ENCODE measurements around the gene SOX10. TPM values are rescaled to one million over a fixed set of nuclear protein-coding genes. Genes with fewer than 3 reads are reported as not detected.

Gene SOX10
- total RNA-seq, 2 experiments from 2014 or later, result not detected

DNA sequence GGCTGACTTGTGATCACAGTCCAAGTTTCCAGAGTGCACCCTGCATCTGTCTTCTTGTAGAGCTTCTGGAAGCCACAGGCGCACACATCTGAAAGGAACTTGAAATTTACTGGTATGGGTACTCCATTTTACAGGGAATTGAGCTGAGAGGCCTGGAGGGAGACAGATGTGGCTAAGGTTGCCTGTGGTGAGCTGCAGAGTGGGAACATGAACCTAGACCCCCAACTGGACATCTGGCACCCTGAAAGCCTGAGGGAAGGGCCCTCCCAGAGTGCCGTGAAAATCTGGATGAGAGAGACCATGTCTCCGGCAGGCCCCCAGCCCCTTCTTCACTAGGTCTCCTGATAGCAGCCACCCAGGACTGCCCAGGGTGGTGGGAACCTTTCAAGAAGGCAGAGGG is 22.6 kb upstream of the SOX10 start:
- no peak for DNase-seq
- no peaks in the 10 kb centered on the region for H3K27me3 Mint-ChIP-seq
- ChIA-PET POLR2A (no interaction called here), CTCF (interaction anchor here (1.1 kb wide), 1 partner anchor 17 kb away, joined by 4 read pairs; no protein-coding TSS in a partner anchor)
- no peaks in the 10 kb centered on the region for H3K36me3 Mint-ChIP-seq (ENCODE audit: low read depth)
- peaks cover 7% of the 10 kb centered on the region for H3K4me1 Mint-ChIP-seq
- H3K27ac Mint-ChIP-seq, result no peak overlapping the region
- no peak overlapping the region for H3K4me3 Mint-ChIP-seq
- no peaks in the 10 kb centered on the region for H3K9me3 Mint-ChIP-seq

DNA sequence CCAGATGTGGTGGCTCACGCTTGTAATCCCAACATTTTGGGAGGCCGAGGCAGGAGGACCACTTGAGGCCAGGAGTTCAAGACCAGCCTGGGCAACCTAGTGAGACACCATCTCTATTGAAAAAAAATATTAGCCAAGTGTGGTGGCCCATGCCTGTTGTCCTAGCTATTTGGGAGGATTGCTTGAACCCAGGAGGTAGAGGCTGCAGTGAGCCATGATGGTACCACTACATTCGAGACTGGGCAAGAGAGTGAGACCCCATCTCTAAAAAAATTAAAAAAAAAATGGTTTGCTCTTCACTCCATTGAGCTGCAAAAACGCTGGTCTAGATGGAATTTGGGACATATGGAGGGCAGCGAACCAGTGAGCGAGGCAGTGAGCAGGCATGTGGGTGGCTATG is 21.6 kb upstream of the SOX10 start:
- ChIA-PET POLR2A (no interaction called here), CTCF (interaction anchor here (1.1 kb wide), 1 partner anchor 16 kb away, joined by 4 read pairs; no protein-coding TSS in a partner anchor)
- Mint-ChIP-seq H3K9me3 (no peaks in the 10 kb centered on the region), H3K36me3 (ENCODE audit: low read depth) (no peaks in the 10 kb centered on the region), H3K4me3 (no peak overlapping the region), H3K27ac (no peak overlapping the region), H3K27me3 (no peaks in the 10 kb centered on the region), H3K4me1 (peaks cover 7% of the 10 kb centered on the region)
- no peak for DNase-seq

DNA sequence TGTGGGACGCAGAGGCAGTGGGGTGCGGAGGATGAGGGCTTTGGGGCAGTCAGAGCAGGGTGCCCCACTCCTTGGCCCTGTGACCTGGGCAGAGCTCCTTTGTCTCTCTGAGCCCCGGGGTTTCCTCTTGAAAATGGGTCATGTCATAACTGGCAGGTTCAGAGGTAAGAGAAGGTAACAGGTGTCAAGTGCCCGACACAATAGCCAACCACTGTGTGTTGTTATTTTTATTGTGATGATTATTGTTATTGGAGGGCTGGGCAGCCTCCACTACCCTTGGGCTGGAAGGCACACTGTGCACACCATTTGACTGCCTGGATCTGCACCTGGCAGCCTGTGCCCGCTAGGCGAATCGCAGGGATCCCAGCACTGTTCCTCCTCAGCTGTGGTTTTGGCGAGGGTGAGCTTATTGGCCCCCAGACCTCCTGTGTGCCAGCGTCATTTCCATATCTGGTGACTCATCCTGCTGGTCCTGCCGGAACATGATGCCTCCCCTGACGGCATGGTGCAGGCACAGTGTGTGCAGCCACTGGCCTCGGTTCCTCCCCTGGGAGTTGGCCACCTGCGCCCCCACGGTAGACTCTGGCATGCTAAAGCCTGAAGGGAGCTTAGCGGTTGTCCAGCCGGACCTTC is 15.4 kb upstream of the SOX10 start:
- ChIA-PET CTCF (interaction anchor here (0.6 kb wide), 1 partner anchor 172 kb away, joined by 3 read pairs; no protein-coding TSS in a partner anchor), POLR2A (no interaction called here)
- H3K9me3 Mint-ChIP-seq, result no peaks in the 10 kb centered on the region
- no peaks in the 10 kb centered on the region for H3K36me3 Mint-ChIP-seq (ENCODE audit: low read depth)
- DNase-seq, result no peak
- H3K4me1 Mint-ChIP-seq, result no peaks in the 10 kb centered on the region
- H3K4me3 Mint-ChIP-seq, result no peak overlapping the region
- H3K27me3 Mint-ChIP-seq, result no peaks in the 10 kb centered on the region
- H3K27ac Mint-ChIP-seq, result no peak overlapping the region

DNA sequence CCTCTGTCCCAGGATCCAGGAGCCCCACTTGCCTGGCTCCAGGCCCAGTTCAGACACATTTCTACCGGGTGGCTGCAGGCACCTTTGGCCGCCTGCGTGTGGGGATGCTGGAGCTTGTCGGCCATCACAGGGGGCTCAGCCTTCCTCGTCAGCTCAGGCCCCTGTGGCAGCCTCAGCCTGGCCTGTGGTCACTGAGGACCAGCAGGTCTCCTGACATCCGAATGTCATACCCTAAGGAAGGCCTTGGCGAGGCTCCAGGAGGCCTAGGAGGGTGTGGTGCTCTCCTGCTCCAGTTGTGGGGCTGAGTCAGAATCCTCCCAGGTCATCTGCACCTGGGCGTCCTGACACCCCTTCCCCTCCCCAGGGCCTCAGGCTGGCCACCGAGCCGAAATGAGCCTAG is 14.9 kb upstream of the SOX10 start:
- Mint-ChIP-seq H3K4me3 (no peak overlapping the region), H3K27me3 (no peaks in the 10 kb centered on the region), H3K4me1 (no peaks in the 10 kb centered on the region), H3K9me3 (no peaks in the 10 kb centered on the region), H3K36me3 (ENCODE audit: low read depth) (no peaks in the 10 kb centered on the region), H3K27ac (no peak overlapping the region)
- no peak for DNase-seq
- POLR2A ChIA-PET, result no interaction called here
- CTCF ChIA-PET, result no interaction called here

DNA sequence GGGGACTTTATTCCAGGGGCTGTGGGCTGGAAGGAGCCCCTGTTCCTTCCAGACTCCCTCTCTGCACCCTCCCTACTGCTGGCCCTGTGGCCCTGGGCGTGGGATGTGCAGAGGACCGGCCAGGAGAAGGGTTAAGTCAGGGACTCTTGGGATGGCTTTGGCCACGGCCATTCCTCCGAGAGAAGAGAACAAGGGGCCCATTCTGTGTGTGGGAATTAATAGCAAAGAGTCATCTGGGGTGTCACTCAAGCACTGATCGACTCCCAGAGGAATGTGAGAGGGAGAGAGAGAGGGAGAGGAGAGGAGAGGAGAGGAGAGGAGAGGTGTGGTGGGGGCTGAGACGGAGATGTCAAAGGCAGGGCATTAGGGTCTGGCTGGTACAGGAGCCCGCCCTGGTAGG is 14.2 kb upstream of the SOX10 start:
- Mint-ChIP-seq H3K4me1 (no peaks in the 10 kb centered on the region), H3K9me3 (no peaks in the 10 kb centered on the region), H3K4me3 (no peak overlapping the region), H3K36me3 (ENCODE audit: low read depth) (no peaks in the 10 kb centered on the region), H3K27me3 (no peaks in the 10 kb centered on the region), H3K27ac (no peak overlapping the region)
- ChIA-PET POLR2A (no interaction called here), CTCF (no interaction called here)
- DNase-seq, result no peak

DNA sequence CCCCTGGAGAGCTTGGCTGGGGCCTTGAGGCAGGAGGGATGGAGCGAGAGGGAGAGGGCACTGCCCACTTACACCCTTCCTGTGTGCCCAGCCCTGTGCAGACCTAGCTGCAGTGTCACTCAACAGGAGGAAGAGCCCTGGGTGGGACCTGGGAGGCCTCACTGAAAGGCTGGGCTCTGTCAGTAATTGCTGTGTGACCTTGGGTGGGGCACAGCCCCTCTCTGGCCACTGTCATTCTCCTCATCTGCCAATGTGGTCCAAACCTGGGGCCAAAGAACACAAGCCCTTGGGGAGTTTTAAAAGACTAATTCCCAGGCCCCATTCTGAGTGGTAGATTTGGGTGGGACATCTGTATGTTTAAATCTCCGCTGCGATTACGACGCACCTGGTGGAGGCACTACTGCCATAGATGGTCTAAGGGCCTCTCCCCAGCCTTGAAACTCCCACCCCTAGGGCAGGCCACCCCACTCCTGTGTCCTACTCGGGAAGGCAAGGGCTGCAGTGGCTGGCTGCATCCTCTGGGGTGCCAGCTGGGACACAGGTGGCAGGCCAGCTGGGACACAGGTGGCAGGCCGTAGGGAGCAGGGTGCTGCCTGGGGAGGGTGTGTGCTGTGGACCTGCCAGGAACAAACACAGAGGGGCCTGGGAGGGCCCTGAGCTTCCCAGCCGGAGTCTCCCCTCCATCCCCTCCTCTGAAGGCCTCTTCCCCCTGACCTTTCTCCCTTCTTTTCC is 12.3 kb upstream of the SOX10 start:
- ChIA-PET POLR2A (no interaction called here), CTCF (interaction anchor here (0.8 kb wide), 1 partner anchor 405 kb away, joined by 3 read pairs; no protein-coding TSS in a partner anchor)
- Mint-ChIP-seq H3K27ac (no peak overlapping the region), H3K9me3 (no peaks in the 10 kb centered on the region), H3K36me3 (ENCODE audit: low read depth) (no peaks in the 10 kb centered on the region), H3K4me3 (no peak overlapping the region), H3K4me1 (no peaks in the 10 kb centered on the region), H3K27me3 (no peaks in the 10 kb centered on the region)
- DNase-seq, result no peak

DNA sequence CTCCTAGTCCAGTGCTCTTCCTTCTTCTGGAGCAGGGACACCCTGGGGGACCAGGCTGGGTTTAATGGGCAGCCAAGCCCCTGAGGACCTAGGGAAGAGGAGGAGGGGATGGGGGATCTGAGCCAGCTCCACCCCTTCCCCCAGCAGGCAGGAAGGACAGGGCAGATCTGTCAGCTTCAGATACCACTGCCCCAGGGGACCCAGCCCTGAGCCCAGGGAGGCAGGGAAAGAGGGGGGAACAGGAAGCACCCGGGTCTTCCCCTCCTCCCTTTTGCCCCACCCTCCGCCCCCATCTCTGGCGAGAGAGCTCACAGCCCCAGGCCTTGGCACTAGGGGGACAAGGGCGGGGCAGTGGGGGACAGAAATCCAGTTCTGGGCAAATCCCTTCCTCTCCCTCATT is 11.7 kb upstream of the SOX10 start:
- no peaks in the 10 kb centered on the region for H3K4me1 Mint-ChIP-seq
- ChIA-PET CTCF (interaction anchor here (0.8 to 1.0 kb wide), 2 partner anchors 354 to 406 kb away, joined by 3 read pairs; no protein-coding TSS in a partner anchor), POLR2A (interaction anchor here (0.6 kb wide), 1 partner anchor 12 kb away, joined by 3 read pairs; no protein-coding TSS in a partner anchor)
- DNase-seq, result no peak
- no peak overlapping the region for H3K27ac Mint-ChIP-seq
- H3K4me3 Mint-ChIP-seq, result no peak overlapping the region
- no peaks in the 10 kb centered on the region for H3K9me3 Mint-ChIP-seq
- H3K36me3 Mint-ChIP-seq (ENCODE audit: low read depth), result no peaks in the 10 kb centered on the region
- no peaks in the 10 kb centered on the region for H3K27me3 Mint-ChIP-seq

DNA sequence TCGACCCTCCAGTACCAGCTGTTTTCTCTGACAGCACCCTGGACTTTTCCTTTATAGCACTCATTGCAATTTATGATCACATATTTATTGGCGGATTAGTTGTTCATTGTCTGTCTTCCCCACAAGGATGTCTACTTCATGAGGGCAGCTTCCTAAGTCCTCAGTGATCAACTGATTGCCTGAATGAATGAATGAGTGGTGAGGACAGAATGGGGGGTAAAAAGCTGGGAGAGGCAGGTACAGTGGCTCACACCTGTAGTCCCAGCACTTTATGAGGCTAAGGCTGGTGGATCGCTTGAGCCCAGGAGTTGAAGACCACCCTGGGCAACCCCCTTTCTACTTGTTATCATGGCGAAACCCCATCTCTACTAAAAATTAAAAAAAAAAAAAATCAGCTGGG is 11.1 kb upstream of the SOX10 start:
- POLR2A ChIA-PET, result interaction anchor here (0.6 kb wide), 1 partner anchor 12 kb away, joined by 3 read pairs; no protein-coding TSS in a partner anchor
- no peak for DNase-seq
- no peak overlapping the region for H3K4me3 Mint-ChIP-seq
- CTCF ChIA-PET, result interaction anchor here (0.9 to 1.7 kb wide), 4 partner anchors 9 to 355 kb away, joined by 3 to 4 read pairs (median 4); no protein-coding TSS in a partner anchor
- no peaks in the 10 kb centered on the region for H3K9me3 Mint-ChIP-seq
- H3K27ac Mint-ChIP-seq, result no peak overlapping the region
- H3K4me1 Mint-ChIP-seq, result no peaks in the 10 kb centered on the region
- no peaks in the 10 kb centered on the region for H3K36me3 Mint-ChIP-seq (ENCODE audit: low read depth)
- no peaks in the 10 kb centered on the region for H3K27me3 Mint-ChIP-seq

DNA sequence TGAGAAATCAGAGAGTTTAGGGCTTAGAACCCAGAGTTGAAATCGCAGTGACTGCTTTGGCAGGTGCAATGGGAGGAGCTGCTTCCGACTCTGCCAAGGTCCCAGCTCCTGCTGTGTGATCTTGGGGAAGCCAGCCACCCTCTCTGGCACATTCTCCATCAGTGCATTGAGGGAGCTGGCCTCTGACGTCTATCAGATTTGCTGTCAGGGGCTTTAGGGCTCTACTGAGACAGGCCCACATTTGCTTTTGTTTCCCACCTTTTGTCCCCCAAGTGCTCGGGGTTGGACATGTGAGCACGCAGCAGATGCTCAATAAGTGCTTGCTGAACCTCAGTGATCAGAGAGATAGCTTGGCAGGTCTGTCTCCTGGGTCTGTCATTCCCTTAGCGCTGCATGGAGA is 10.6 kb upstream of the SOX10 start:
- ChIA-PET CTCF (interaction anchor here (0.9 to 1.7 kb wide), 4 partner anchors 9 to 355 kb away, joined by 3 to 4 read pairs (median 4); no protein-coding TSS in a partner anchor), POLR2A (no interaction called here)
- no peaks in the 10 kb centered on the region for H3K9me3 Mint-ChIP-seq
- H3K27ac Mint-ChIP-seq, result no peak overlapping the region
- H3K4me3 Mint-ChIP-seq, result no peak overlapping the region
- H3K36me3 Mint-ChIP-seq (ENCODE audit: low read depth), result no peaks in the 10 kb centered on the region
- no peak for DNase-seq
- H3K27me3 Mint-ChIP-seq, result no peaks in the 10 kb centered on the region
- H3K4me1 Mint-ChIP-seq, result no peaks in the 10 kb centered on the region

DNA sequence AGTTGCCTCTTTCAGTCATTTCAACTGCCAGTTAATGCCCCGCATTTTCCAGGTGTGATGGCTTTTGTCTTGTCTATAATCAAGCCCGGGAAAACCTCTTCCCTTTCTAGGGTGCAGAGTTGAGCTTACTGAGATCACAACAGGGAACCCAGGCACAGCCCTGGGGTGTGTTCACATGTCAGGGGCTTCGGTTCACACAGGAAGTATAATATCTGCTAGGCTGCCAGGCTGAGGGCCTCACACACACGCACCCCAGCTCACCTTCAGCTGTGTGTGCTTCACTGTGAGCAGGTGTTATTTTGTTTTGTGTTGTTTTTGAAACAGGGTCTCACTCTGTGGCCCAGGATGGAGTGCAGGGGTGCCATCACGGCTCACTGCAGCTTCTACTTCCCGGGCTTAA is 9.7 kb upstream of the SOX10 start:
- POLR2A ChIA-PET, result no interaction called here
- no peaks in the 10 kb centered on the region for H3K36me3 Mint-ChIP-seq (ENCODE audit: low read depth)
- no peaks in the 10 kb centered on the region for H3K27me3 Mint-ChIP-seq
- no peak overlapping the region for H3K4me3 Mint-ChIP-seq
- no peak overlapping the region for H3K27ac Mint-ChIP-seq
- no peak for DNase-seq
- CTCF ChIA-PET, result interaction anchor here (1.4 to 1.7 kb wide), 2 partner anchors 10 to 177 kb away, joined by 3 to 4 read pairs; no protein-coding TSS in a partner anchor
- no peaks in the 10 kb centered on the region for H3K4me1 Mint-ChIP-seq
- no peaks in the 10 kb centered on the region for H3K9me3 Mint-ChIP-seq

DNA sequence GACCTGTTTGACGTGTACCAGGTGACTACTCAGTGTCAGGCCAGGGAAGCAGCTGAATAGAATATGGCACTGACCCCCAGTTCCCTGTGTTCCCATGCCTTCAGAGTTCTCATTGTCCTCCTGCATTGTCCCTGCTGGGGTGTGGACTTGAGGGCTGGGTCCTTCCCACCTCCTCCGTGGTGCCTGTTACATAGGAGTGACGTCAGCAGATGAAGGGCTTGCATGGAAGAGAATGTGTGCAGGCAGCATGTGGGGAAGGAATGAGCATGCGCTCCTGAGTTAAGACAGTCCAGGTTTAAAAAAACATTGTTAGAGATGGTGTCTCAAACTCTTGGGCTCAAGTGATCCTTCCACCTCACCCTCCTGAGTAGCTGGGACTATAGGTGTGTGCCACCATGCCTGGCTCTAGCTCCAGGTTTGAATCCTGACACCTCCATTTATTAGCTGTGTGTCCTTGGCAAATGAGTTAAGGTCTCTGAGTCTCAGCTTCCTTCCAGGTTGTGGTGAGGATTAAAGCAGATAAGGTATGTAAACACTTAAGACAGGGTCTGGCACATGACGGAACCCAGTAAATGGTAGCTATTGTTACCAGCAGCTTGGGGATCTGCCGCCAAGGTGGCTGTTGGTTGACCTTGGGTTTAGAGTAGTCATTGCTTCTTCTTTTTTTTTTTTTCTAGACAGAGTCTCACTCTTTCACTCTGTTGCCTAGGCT is 7.5 kb upstream of the SOX10 start:
- POLR2A ChIA-PET, result no interaction called here
- no peaks in the 10 kb centered on the region for H3K36me3 Mint-ChIP-seq (ENCODE audit: low read depth)
- no peaks in the 10 kb centered on the region for H3K4me1 Mint-ChIP-seq
- H3K4me3 Mint-ChIP-seq, result no peak overlapping the region
- no peaks in the 10 kb centered on the region for H3K9me3 Mint-ChIP-seq
- no peak overlapping the region for H3K27ac Mint-ChIP-seq
- CTCF ChIA-PET, result interaction anchor here (0.6 to 1.4 kb wide), 2 partner anchors 26 to 37 kb away, joined by 4 read pairs; no protein-coding TSS in a partner anchor
- no peak for DNase-seq
- no peaks in the 10 kb centered on the region for H3K27me3 Mint-ChIP-seq

DNA sequence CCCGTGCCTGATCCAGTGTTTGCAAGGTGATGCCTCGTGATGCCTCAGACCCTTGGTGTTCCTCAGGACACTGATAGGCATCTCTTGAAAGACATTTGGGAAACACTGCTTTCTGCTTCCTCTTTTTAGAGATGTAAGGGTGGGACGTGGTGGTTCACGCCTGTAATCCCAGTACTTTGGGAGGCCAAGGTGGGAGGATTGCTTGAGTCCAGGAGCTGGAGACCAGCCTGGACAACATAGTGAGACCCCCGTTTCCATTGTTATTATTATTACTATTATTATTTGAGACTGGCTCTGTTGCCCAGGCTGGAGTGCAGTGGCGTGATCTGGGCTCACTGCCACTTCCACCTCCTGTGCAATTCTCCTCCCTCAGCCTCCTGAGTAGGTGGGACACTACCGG is 6.5 kb upstream of the SOX10 start:
- no peak for DNase-seq
- ChIA-PET POLR2A (no interaction called here), CTCF (interaction anchor here (1.6 kb wide), 1 partner anchor 15 kb away, joined by 4 read pairs; no protein-coding TSS in a partner anchor)
- Mint-ChIP-seq H3K4me1 (no peaks in the 10 kb centered on the region), H3K27me3 (no peaks in the 10 kb centered on the region), H3K4me3 (no peak overlapping the region), H3K36me3 (ENCODE audit: low read depth) (no peaks in the 10 kb centered on the region), H3K27ac (no peak overlapping the region), H3K9me3 (no peaks in the 10 kb centered on the region)

DNA sequence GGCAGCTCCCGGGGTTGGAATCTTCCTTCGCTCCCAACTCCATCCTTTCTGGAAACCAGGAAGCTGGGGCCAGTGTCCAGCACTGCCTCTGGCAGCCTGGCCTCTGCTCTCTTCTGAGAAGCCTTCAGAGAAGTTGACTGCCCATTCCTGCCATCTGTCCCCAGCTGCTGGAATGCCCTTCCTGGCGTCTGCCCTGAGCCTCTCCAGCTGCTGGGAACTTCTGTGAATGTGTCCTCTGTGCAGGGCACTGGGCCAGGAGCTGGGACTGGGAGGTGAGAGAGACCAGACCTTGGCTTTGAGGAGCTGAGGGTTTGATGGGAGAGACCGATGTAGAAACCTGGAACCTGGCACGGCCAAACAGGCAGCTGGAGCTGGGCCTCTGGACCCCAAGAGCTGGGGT is 5.9 kb upstream of the SOX10 start:
- H3K27ac Mint-ChIP-seq, result no peak overlapping the region
- no peaks in the 10 kb centered on the region for H3K27me3 Mint-ChIP-seq
- no peaks in the 10 kb centered on the region for H3K36me3 Mint-ChIP-seq (ENCODE audit: low read depth)
- H3K4me3 Mint-ChIP-seq, result no peak overlapping the region
- no peaks in the 10 kb centered on the region for H3K4me1 Mint-ChIP-seq
- H3K9me3 Mint-ChIP-seq, result no peaks in the 10 kb centered on the region
- POLR2A ChIA-PET, result no interaction called here
- CTCF ChIA-PET, result interaction anchor here (0.7 to 1.6 kb wide), 3 partner anchors 16 to 171 kb away, joined by 3 to 4 read pairs (median 4); no protein-coding TSS in a partner anchor
- DNase-seq, result no peak

Measured in activated CD4-positive, alpha-beta T cell treated with anti-CD3 and anti-CD28 coated beads, Interleukin-2, amount 10 ng/mL, durations not matched to agents 7 days and 5 days (primary cell).